Astrocyte (in vitro differentiated cells and primary cell): ENCODE results near the gene PPP4R2.

Experiments used
- CTCF ChIP-seq: IDR thresholded peaks from 2 replicates; pipeline ENCODE4 v1.5.1; 2011; ENCODE audit warnings: low read depth, mild to moderate bottlenecking, inconsistent platforms, low read length, moderate library complexity; ENCODE audit not compliant: insufficient read depth
- EZH2 ChIP-seq: IDR thresholded peaks from 2 replicates; pipeline ENCODE4 v1.6.1; 2012; ENCODE audit warnings: mild to moderate bottlenecking, low read length, inconsistent platforms; ENCODE audit not compliant: insufficient read depth

GRCh38 chr3:73004316-73004715 is 7.7 kb downstream of the PPP4R2 start:
- TF ChIP-seq CTCF = no peak
- no peak for TF ChIP-seq EZH2
